ENCODE measurements around the gene FGGY. TPM values are rescaled to one million over a fixed set of nuclear protein-coding genes. Genes with fewer than 3 reads are reported as not detected.

Gene FGGY
- polyA plus RNA-seq, 1 donor = 11.6 TPM

GRCh38 chr1:59383963-59384362 lies 87.1 kb downstream of the FGGY start:
- DNase-seq (ENCODE audit: low read depth) = no peak

- DNase-seq (ENCODE audit: low read depth) = no peak
Measured at GRCh38 chr1:59384443-59384842, 87.5 kb downstream of the FGGY start.

GRCh38 chr1:59388191-59388590 lies 91.3 kb downstream of the FGGY start:
- DNase-seq (ENCODE audit: low read depth) = no peak

- no peak for DNase-seq (ENCODE audit: low read depth)
Measured at GRCh38 chr1:59389847-59390246, 93.0 kb downstream of the FGGY start.

- no peak for DNase-seq (ENCODE audit: low read depth)
Measured at GRCh38 chr1:59390307-59390706, 93.4 kb downstream of the FGGY start.

GRCh38 chr1:59391212-59392179 lies 94.6 kb downstream of the FGGY start:
- no peak for DNase-seq (ENCODE audit: low read depth)

- DNase-seq (ENCODE audit: low read depth) = peak; percentile 89
Measured at GRCh38 chr1:59393211-59394180, 96.6 kb downstream of the FGGY start.

GRCh38 chr1:59394706-59395425 lies 98.0 kb downstream of the FGGY start:
- no peak for DNase-seq (ENCODE audit: low read depth)

GRCh38 chr1:59396387-59396786 lies 99.5 kb downstream of the FGGY start:
- DNase-seq (ENCODE audit: low read depth) = no peak

GRCh38 chr1:59397139-59397858 lies 100.4 kb downstream of the FGGY start:
- DNase-seq (ENCODE audit: low read depth) = no peak

GRCh38 chr1:59399642-59400041 lies 102.7 kb downstream of the FGGY start:
- no peak for DNase-seq (ENCODE audit: low read depth)

GRCh38 chr1:59401581-59401980 lies 104.7 kb downstream of the FGGY start:
- DNase-seq (ENCODE audit: low read depth) = no peak

- DNase-seq (ENCODE audit: low read depth) = no peak
Measured at GRCh38 chr1:59404796-59405195, 107.9 kb downstream of the FGGY start.

GRCh38 chr1:59406437-59407164 lies 109.7 kb downstream of the FGGY start:
- DNase-seq (ENCODE audit: low read depth) = no peak

- DNase-seq (ENCODE audit: low read depth) = no peak
Measured at GRCh38 chr1:59408608-59409240, 111.8 kb downstream of the FGGY start.

- no peak for DNase-seq (ENCODE audit: low read depth)
Measured at GRCh38 chr1:59409549-59409948, 112.7 kb downstream of the FGGY start.

GRCh38 chr1:59409986-59410385 lies 113.1 kb downstream of the FGGY start:
- no peak for DNase-seq (ENCODE audit: low read depth)

GRCh38 chr1:59410457-59410856 lies 113.6 kb downstream of the FGGY start:
- DNase-seq (ENCODE audit: low read depth) = no peak

GRCh38 chr1:59411147-59411546 lies 114.3 kb downstream of the FGGY start:
- DNase-seq (ENCODE audit: low read depth) = no peak

Data from forelimb muscle (tissue), 1 donor.